ENCODE data around the gene SEMA6D.

Gene SEMA6D
- total RNA-seq, result 0 to 0.32 (median 0.09) reads per million in 18 experiments

GRCh38 chr15:47717036-47717612 lies at the start of gene SEMA6D:
SEMA6D (plus strand) TSS chr15:47717505; CDS start chr15:47759799, 42,294 bp downstream.
- no peak for DNase-seq

- DNase-seq, result no peak
Measured at GRCh38 chr15:47669221-47669620, 48.1 kb upstream of the SEMA6D start.

- no peak for DNase-seq
Measured at GRCh38 chr15:47670365-47670764, 46.9 kb upstream of the SEMA6D start.

GRCh38 chr15:47673232-47673761 lies 44.0 kb upstream of the SEMA6D start:
- DNase-seq, result no peak

GRCh38 chr15:47674586-47675232 lies 42.6 kb upstream of the SEMA6D start:
- DNase-seq, result no peak

GRCh38 chr15:47675735-47676134 lies 41.6 kb upstream of the SEMA6D start:
- no peak for DNase-seq

GRCh38 chr15:47678040-47678439 lies 39.3 kb upstream of the SEMA6D start:
- no peak for DNase-seq

GRCh38 chr15:47682661-47683060 lies 34.6 kb upstream of the SEMA6D start:
- no peak for DNase-seq

- no peak for DNase-seq
Measured at GRCh38 chr15:47685141-47685870, 32.0 kb upstream of the SEMA6D start.

- DNase-seq, result no peak
Measured at GRCh38 chr15:47688573-47689086, 28.7 kb upstream of the SEMA6D start.

GRCh38 chr15:47689660-47690059 lies 27.6 kb upstream of the SEMA6D start:
- DNase-seq, result no peak

GRCh38 chr15:47691882-47692281 lies 25.4 kb upstream of the SEMA6D start:
- DNase-seq, result no peak

- DNase-seq, result no peak
Measured at GRCh38 chr15:47696351-47696750, 21.0 kb upstream of the SEMA6D start.

GRCh38 chr15:47705281-47705997 lies 11.9 kb upstream of the SEMA6D start:
- no peak for DNase-seq

GRCh38 chr15:47707391-47707790 lies 9.9 kb upstream of the SEMA6D start:
- no peak for DNase-seq

- peak; percentile 29 to 40 for DNase-seq
Measured at GRCh38 chr15:47708161-47708980, 8.9 kb upstream of the SEMA6D start.

GRCh38 chr15:47711655-47712054 lies 5.7 kb upstream of the SEMA6D start:
- no peak for DNase-seq

- no peak for DNase-seq
Measured at GRCh38 chr15:47715402-47715801, 1.9 kb upstream of the SEMA6D start.

- DNase-seq, result no peak
Measured at GRCh38 chr15:47715856-47716445, 1.4 kb upstream of the SEMA6D start.

GRCh38 chr15:47716516-47716915 lies 789 bp upstream of the SEMA6D start:
- no peak for DNase-seq

Data from inflammatory macrophage (primary cell).